Cardiac septum (tissue), 1 donor: Measurements from ENCODE around the gene ANKDD1A. TPM values are rescaled to one million over a fixed set of nuclear protein-coding genes. Genes with fewer than 3 reads are reported as not detected.

Experiments used
- DNase-seq: peaks from one replicate; pipeline ENCODE4 v3.0.0-alpha.2; 2020; ENCODE audit warnings: low spot score
- intact Hi-C: fragments of 100-400 bp; cut with DNase I; formaldehyde crosslinking; loops from one replicate; pipeline ENCODE4 v1.14.0; 2022
- total RNA-seq: library from RNA; stranded (reverse); fragmentation: NEBNext Ultra II Directional; extraction: Animal tissue kit (Norgen Biotek cat#: 25700); gene quantifications from one replicate; pipeline ENCODE4 v1.2.1, GENCODE V29; 2021
- donor health status: DM: no; HTN: no; CAD: no.

Gene ANKDD1A
- total RNA-seq, 1 donor from 2014 or later, result 1.4 TPM

DNA sequence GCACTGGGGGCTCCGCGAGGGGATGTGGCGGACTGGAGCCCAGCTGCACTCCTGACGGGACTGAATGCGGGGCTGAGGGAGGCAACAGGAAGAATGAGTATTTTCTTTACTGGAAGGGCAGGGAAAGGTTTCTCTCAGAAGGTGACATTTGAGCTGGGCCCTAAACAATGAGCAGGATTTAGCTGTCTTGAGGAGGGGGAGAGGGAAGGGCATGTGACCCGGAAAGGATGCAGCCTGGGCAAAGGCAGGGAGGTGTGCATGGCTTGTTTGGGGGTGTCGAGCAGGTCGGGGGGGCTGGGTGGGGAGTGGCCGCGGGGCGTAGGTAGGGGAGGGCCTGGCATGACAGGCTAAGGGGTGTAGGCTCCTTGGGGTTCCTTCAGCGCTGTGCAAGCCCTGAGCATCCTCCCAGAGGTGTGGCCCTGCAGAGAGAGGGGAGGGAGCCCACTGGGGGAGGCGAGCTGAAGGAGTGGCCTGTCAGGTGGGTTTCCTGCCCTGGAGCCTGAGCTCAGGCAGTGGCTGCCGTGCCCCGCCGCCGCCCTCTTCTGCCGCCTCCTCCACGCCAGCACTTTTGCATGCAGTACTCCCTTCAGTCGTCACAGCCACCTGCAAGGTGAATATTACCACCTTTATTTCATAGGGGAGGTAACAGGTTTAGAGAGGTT is 17.2 kb upstream of the ANKDD1A start:
- DNase-seq, result no peak
- intact Hi-C loops, result loop anchor here (5.0 kb wide), 1 partner anchor 52 kb away; the partner anchor contains the start of gene PLEKHO2

DNA sequence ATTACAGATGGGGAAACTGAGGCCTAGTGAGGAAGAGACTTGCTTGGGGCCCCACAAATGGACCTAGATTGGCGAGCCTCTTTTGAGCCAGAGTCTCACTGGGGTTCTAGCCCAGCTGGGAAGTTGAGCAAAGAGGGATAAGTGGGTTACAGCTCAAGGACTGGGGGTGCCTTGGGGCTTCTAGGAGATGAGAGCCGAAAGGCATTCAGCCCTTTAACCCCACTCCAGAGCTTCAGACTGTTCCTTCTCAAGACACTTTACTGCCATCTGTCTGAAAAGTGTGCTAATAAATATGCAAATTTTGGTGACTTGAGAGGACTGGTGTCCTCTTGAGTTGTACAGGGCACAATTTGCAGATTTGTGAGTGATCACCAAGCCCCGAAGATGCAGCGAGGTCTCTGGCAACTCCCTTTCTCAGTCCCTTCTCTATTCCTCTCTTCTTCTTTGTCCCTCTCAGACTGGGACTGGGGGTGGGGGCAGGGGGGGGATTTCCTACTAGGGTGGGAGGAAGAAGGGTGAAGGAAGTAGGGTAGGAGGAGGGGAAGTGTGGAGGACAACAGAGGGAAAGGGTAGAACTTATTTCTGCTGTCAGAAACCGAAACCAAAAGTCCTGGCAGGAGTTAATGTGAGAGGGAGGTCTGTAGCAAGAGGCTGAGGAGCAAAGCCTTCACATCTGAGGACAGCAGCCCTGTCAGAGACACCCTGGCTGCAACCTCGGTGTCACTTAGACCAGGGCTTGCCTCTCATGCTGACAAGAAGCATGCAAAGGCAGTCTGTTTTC is 16.2 kb upstream of the ANKDD1A start:
- DNase-seq, result no peak
- intact Hi-C loops, result loop anchor here (5.0 kb wide), 1 partner anchor 53 kb away; the partner anchor contains the start of gene PLEKHO2

DNA sequence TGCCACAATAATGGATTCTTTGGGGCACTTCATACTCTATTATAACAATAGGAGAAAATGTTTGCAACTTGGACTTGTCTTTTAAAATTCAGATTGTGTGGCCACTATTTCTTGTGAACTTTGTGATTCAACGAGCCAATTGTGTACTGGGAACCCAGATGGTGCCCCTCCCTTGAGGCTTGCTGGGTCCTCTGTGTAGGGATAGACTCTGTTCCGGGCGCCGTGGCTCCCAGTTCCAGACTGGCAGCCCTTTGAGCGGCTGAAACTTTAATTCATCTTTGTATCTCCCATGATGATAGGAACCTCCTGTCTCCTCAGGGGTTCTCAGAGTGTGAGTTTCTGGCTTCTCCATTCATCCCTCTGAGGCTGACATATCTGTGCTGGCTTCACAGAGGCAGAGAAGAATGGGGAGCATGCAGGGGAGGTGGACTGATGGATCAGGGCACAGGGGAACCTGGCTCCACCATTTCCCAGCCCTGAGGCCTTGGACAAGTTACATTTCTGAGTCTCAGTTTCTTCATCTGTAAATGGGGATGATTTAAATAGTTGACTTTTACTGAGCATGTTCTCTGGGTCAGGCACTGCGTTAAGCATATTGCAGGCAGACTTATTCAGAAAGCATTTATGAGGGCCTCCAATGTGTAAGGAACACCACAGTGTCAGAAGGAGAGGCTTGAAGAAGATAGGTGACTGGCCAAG is 15.2 kb upstream of the ANKDD1A start:
- no peak for DNase-seq
- intact Hi-C loops, result loop anchor here (5.0 kb wide), 1 partner anchor 54 kb away; the partner anchor contains the start of gene PLEKHO2

DNA sequence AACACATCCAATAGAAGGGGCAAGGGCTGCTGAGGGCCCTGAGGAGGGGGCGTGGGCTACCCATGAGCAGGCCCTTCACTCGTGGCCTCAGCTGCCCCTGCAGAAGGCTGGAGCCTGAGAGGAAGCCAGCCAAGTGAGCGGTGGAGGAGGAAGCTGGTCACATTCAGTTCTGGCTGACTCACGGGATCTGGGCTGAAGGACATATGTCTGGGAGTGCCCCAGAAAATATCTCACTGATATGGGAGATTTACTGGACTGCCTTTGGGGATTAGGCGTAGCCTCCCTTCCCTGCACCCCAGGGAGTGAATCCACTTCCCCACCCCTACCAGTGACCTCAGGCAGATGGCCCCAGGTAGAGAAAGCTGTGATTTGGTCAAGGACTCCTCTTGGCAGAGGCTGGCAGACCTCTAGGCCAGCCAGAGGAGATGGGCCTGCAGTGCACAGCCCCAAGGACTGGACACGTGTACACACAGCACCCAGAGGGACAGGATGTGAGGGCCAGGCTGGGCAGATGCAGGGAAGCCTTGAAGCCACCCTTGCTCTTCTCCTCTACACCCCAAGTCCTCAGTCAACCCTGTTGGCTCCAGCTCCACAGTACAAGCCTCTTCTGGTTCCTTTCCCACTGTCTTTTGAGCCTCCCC is 14.2 kb upstream of the ANKDD1A start:
- DNase-seq, result peak; percentile 89
- intact Hi-C loops, result loop anchor here (5.0 kb wide), 1 partner anchor 55 kb away; the partner anchor contains the start of gene PLEKHO2

DNA sequence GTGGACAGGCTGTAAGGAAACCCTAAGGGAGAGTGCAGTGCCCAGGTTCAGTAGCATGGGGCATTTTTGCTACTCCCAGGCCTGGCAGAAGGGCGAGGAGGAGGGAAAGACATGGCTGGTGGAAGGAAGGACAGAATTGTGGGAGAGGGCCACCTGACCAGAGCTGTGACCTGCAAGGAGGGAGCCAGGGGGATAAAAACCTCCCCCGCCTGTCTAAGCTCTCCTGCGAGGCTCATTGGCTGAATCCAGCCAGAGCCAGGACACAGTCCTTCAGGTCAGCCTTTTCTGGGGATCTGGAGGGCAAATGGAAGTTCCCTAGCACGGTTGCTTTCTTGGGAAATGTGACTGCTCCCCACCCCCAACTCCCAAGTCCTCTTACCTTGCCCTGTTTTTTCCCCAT is 13.3 kb upstream of the ANKDD1A start:
- no peak for DNase-seq
- intact Hi-C loops, result loop anchor here (5.0 kb wide), 1 partner anchor 56 kb away; the partner anchor contains the start of gene PLEKHO2

DNA sequence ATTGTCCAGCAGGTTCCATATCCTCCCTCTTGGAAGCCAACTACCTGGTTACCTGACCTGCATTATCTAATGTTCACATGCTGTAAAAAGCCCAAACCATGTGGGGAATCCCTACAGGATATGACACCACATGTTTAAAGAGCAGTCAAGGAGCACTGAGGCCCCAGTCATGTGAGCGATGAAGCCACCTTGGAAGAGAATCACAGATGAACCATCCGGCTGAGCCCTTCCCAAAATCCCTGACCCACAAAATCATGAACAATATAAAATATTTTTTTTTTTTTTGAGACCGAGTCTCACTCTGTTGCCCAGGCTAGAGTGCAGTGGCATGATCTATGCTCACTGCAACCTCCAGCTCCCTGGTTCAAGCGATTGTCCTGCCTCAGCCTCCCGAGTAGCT is 10.6 kb upstream of the ANKDD1A start:
- DNase-seq, result no peak
- intact Hi-C loops, result no loop called here

DNA sequence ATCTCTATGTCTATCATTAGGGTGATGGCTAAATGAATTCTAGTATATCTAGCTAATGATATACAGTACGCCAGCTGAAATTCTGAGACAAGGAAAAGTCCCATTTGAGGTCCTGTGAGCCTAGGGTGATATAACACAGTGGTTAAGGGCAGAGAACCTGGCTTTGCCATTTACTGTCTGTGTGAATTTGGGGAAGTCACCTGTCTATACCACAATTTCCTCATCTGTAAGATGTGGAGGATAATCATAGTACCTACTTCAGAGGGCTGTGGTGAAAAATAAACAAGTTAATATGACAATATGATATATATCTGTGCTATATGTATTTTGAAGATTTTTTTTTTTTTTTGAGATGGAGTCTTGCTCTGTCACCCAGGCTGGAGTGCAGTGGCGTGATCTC is 9.8 kb upstream of the ANKDD1A start:
- no peak for DNase-seq
- intact Hi-C loops, result no loop called here

DNA sequence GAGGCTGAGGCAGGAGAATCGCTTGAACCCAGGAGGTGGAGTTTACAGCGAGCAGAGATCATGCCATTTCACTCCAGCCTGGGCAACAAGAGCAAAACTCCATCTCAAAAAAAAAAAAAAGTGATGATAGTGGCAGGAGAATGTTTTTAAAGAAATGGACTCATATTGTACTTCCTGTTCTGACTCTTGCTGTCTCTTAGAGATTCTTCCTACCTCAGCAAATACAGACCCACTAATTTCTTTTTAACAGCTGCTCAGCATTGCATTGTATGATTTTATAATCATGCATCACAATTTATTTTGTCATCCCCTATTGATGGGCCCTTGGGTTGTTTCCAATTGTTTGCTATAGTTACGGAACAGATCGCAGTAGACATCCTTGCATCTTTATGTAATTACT is 8.8 kb upstream of the ANKDD1A start:
- intact Hi-C loops, result no loop called here
- no peak for DNase-seq

DNA sequence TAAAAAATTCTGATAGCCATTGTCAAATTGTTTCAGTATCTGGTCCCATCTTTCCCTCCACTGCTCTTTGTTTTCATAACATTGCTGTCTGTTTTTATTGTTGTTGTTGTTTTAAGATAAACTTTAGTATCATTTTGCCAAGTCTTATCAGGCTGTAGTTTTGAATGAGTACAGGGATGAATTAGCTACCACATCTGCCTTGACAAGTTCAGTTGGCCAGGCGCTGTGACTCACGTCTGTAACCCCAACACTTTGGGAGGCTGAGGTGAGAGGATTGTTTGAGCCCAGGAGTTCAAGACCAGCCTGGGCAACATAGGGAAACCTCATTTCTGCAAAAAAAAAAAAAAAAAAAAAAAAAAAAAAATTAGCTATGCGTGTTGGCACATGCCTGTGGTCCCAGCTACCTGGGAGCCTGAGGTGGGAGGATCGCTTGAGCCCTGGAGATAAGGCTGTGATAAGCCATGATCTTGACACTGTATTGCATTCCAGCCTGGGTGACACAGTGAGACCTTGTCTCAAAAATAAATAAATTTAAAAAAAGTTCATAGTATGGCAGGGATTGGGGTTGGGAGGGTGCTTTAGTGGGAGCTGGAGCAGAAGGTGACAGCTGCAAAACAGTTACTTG is 8.3 kb upstream of the ANKDD1A start:
- no peak for DNase-seq
- intact Hi-C loops, result no loop called here

DNA sequence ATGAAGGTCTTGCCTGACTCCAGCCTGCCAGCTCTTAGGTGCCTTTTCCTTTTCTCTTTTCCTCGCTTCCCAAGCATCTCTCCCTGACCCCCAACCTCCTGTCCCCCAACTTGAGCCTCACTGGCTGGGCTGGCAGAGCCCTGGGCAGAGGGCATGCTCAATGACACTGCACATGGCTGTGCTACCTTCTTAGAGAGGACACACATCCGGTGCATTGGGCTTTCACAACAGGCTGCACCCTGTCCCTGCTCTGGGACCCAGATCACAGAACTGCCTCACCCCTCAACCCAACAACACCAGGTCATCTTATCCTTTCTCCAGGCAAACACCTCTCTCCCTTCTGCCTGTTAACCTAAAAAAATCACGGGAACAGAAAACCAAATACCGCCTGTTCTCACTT is 7.5 kb upstream of the ANKDD1A start:
- intact Hi-C loops, result no loop called here
- DNase-seq, result no peak

DNA sequence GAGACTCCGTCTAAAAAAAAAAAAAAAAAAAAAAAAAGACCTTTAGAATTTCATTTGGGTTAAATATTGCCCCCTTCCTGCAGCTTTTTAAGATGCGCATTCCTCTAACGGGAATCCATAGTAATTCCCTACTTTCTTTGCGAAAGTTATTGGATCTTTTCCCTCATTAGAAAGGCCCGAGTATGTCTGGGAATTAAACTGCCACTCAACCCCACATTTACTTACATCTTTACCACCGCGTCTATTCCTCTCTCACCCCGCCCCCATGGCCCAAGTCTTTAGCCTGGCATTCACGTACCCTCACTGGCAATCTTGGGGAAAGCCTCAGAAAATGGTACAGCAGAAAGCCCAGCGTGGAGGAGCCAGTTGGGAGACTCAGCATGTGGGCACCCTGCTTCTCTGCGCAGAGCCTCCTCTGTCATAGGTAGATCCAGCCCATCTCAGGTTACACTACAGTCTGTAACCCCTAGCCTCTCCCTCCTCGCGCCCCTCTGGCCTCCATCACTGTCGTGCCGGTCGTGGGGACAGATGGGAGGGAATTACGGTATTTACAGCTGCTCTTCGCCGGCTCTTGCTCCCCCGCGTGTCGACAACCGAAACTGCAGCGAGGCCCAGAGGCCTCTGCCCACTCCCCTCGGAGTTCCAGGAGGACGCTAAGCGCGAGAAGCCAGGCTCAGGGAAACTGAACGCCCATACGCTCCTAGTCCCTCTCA is 6.4 kb upstream of the ANKDD1A start:
- intact Hi-C loops, result loop anchor here (5.0 kb wide), 2 partner anchors 173 to 223 kb away; no protein-coding TSS in a partner anchor
- DNase-seq, result peak; percentile 92

DNA sequence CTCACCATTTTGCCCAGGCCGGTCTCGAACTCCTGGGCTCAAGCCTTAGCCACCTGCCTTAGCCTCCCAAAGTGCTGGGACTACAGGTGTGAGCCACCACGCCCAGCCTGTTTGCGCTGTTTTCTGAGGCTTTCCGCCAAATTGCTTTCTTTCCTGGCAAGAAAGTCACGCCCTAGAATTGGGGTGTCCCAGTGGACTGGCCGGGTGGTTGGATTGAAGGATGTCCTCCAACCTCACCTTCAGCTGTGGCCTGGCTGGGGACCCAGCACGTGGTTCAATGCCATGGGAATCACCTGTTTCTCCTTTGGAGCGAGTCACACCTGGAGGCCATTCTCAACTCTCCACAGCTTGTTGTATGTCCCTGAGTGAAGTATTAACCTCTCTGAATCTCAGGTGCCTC is 5.8 kb upstream of the ANKDD1A start:
- intact Hi-C loops, result loop anchor here (5.0 kb wide), 2 partner anchors 174 to 224 kb away; no protein-coding TSS in a partner anchor
- no peak for DNase-seq

DNA sequence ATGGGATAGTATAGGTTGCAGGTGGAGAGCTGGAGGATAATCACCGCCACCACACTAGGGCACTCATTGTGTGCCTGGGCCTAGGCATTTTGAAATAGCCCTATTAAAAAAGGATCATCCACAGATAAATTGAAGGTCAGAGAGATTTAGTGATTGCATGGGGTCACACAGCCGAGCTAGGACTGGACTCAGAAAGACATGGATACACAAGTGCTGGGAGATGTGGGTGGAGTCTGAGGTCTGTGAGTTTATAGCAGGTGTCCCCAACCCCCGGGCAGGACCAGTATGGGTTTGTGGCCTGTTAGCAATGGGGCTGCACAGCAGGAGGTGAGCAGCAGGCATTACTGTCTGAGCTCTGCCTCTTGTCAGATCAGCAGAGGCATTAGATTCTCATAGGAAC is 5.3 kb upstream of the ANKDD1A start:
- intact Hi-C loops, result loop anchor here (5.0 kb wide), 2 partner anchors 174 to 224 kb away; no protein-coding TSS in a partner anchor

DNA sequence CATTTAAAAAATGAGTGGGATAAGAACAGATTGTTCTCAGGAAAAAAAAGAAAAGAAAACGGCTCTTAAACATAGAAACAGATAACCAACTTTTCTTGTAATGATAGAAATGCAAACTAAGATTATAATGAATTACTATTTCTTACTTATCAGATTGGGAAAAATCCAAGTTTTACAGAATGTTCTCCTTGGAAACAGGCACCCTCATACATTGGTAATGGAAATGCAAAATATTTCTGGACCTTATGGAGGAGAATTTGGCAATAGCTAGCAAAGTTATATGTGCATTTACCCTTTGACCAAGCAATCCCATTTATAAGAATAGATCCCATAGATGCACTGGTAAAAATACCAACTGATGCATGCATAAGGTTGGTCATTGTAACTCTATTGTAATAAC is 3.7 kb upstream of the ANKDD1A start:
- DNase-seq, result no peak
- intact Hi-C loops, result loop anchor here (5.0 kb wide), 2 partner anchors 176 to 226 kb away; no protein-coding TSS in a partner anchor

More for the DNA sequence above, 5.3 kb upstream of the ANKDD1A start:
- no peak for DNase-seq

DNA sequence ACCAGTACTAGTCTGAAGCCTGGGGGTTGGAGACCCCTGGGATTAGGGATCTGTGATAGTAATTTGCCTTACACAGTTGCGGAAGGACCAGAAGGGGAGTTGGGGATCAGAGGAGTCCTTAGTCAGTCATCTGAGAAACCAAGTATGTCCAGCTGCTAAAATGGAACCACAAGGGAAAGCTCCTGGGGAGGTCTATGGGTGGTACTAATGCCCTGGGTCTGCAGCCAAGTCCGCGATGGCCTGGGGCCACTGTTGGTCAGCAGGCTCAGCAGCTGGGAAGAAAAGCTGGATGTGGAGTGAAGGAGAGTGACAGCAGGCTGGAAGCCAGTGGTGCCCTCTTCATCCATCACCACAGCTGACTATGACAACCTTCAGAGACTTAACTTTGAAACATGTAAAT is 2.2 kb upstream of the ANKDD1A start:
- DNase-seq, result no peak
- intact Hi-C loops, result loop anchor here (5.0 kb wide), 2 partner anchors 177 to 227 kb away; no protein-coding TSS in a partner anchor

DNA sequence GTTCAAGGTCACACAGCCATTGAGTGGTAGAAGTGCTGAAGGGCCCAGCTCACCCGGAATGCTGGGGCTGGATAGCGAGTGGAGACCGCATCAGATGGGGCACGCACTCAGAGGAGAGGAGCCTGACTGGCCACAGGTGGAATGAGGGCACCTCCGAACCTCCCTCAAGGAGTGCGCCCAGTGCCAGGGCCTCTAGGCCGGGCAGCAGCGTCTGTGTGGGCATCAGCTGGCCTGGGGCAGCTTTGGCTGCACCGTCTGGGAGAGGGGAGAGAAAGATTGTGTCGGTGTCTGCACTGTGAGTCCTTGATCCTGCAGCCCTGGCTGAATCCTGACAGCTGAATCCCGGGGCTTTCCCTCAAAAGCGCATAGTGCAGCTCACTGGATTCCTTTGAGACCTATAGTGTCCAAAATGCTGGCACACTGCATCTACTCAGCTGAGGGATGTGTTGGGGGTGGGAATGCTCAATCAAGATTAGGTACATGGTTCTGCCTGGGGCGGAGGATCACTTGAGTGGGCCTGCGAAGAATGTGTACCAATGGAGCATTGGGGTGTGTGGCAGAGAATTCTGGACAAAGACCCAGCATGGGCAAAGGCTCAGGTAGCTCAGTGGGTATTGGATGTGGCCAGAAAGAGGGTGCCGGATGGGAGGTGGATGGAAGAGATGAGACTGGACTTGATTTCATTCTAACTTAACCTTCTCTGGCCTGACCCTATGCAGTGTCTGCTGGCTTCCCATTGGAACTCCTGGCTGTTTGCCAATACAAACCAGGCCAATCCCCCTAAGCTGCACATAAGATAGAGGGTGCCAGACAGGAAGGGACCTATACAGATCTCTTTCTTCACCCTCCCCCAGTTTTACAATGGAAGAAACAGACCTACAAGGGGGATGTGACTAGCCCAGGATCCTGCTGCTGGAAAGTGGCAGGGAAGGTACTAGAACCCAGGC is 950 bp downstream of the ANKDD1A start:
- intact Hi-C loops, result no loop called here

DNA sequence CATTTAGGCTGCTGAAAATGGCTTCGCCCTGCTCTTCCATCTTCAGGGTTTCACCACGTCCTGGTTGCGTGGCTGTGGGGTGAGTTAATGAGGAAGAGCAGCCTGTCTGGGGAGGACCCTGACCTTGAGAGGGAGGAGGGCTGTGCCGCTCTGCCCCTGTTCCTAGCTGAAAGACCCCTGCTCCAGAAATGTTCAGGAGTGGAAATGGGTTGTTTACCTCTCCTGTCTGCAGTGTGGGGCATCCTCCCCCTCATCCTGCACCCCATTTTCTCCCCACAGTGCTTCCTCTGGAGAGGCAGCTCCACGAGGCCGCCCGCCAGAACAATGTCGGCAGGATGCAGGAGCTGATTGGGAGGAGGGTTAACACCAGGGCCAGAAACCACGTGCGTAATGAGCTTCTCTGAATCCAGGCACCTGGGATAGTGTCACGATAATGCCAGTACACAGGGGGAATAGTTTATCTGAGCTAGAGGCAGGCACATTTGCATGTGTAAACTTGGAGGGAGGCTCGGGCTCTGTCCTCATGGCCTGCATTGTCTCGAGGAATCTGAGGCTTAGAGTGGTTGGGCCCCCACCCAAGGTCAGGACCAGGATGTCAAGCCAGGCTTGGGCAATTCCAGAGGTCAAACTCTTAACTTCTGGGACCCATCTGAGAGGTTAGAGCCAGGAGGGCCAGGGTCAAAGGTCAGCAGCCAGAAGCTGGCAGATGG is 4.0 kb downstream of the ANKDD1A start:
- no peak for DNase-seq
- intact Hi-C loops, result no loop called here

More for the DNA sequence above, 950 bp downstream of the ANKDD1A start:
- DNase-seq, result no peak
